Thyroid gland (tissue), 4 donors: ENCODE measurements around the gene PMF1. TPM values are rescaled to one million over a fixed set of nuclear protein-coding genes. Genes with fewer than 3 reads are reported as not detected.

Experiments used
- DNase-seq, 2 donors: peaks; one replicate each; pipeline ENCODE4 v3.0.0-alpha.2; 2019
- H3K27ac ChIP-seq, 3 donors: fragments of 200-600 bp; sonication (generic); 1 replicate in 2 of 3; 2 replicates in 1 of 3; pipeline ENCODE4 v1.5.1; 2016 to 2019; ENCODE audit warnings: mild to moderate bottlenecking in 1 of 3, moderate library complexity in 1 of 3
- H3K27me3 ChIP-seq: fragments of 200-600 bp; sonication (generic); one replicate; pipeline ENCODE4 v1.5.1; 2019
- H3K36me3 ChIP-seq, 2 donors: fragments of 200-600 bp; sonication (generic); one replicate each; pipeline ENCODE4 v1.5.1; 2016 to 2019
- H3K4me1 ChIP-seq, 2 donors: fragments of 200-600 bp; sonication (generic); one replicate each; pipeline ENCODE4 v1.5.1; 2017 to 2019
- H3K4me3 ChIP-seq, 3 donors: fragments of 200-600 bp; sonication (generic); replicated peaks in 1 of 3; 1 replicate in 2 of 3; 2 replicates in 1 of 3; pipeline ENCODE4 v1.5.1; 2016; ENCODE audit warnings: mild to moderate bottlenecking in 1 of 3
- H3K9me3 ChIP-seq: fragments of 200-600 bp; sonication (generic); one replicate; pipeline ENCODE4 v1.5.1; 2017
- CTCF ChIP-seq, 6 experiments: fragments of 200-600 bp in 3 of 6; fragments of 450-650 bp in 3 of 6; sonication (generic) in 3 of 6; IDR thresholded peaks; one replicate each; pipeline ENCODE4 v1.5.1; 2016 to 2019; ENCODE audit warnings: antibody characterized with exemption in 6 of 6, mild to moderate bottlenecking in 2 of 6, inconsistent platforms in 1 of 6, moderate library complexity in 1 of 6
- POLR2A ChIP-seq, 2 donors: fragments of 450-650 bp; IDR thresholded peaks; one replicate each; pipeline ENCODE4 v1.6.1; 2017; ENCODE audit warnings: antibody characterized with exemption in 2 of 2, mild to moderate bottlenecking in 2 of 2, moderate library complexity in 1 of 2
- WGBS, 2 donors: methylation state at CpG; one replicate each; pipeline ENCODE4 v1.1.5; 2017; 5-methylcytosine and 5-hydroxymethylcytosine counted together
- intact Hi-C: fragments of 100-400 bp; cut with DNase I; formaldehyde crosslinking; loops from one replicate; pipeline ENCODE4 v1.15.1; 2023
- small RNA-seq: library from RNA; depleted of rRNA; stranded (forward); fragments of <200 nt; gene quantifications from one replicate; pipeline ENCODE3, GENCODE V24; 2016
- total RNA-seq, 4 donors: library from RNA; depleted of rRNA; stranded (reverse); fragments of >200 nt; gene quantifications; one replicate each; pipeline ENCODE4 v1.2.3, GENCODE V29; 2016

The PMF1 gene
- total RNA-seq, 4 donors from 2014 or later: 73.6 to 121 (median 107) TPM

- DNase-seq: no peak
- 74 to 77% methylated on average over 4 of the region's 4 CpGs for WGBS, 2 donors
- TF ChIP-seq CTCF (IDR thresholded peaks at IDR 0.05) (no peak), POLR2A (IDR thresholded peaks at IDR 0.05) (no peak)
- Histone ChIP-seq H3K27me3 (no peaks in the 10 kb centered on the region), H3K9me3 (no peaks in the 10 kb centered on the region), H3K4me3 (no peak overlapping the region), H3K27ac (no peak overlapping the region), H3K36me3 (no peaks in the 10 kb centered on the region), H3K4me1 (peaks cover 16 to 21% of the 10 kb centered on the region in 2 donors)
- intact Hi-C loops: no loop called here
These were observed 72.0 kb downstream of the PMF1 start for GRCh38 chr1:156284757-156285156.

GRCh38 chr1:156285437-156285836, 72.6 kb downstream of the PMF1 start:
- H3K4me3 ChIP-seq: no peak overlapping the region
- H3K4me1 ChIP-seq: peaks cover 16 to 21% of the 10 kb centered on the region in 2 donors
- no peak for DNase-seq
- H3K27me3 ChIP-seq: no peaks in the 10 kb centered on the region
- H3K36me3 ChIP-seq: no peaks in the 10 kb centered on the region
- intact Hi-C loops: no loop called here
- 96 to 100% methylated on average over 2 to 13 of the region's 21 CpGs for WGBS, 2 donors
- no peak for TF ChIP-seq POLR2A (IDR thresholded peaks at IDR 0.05)
- TF ChIP-seq CTCF (IDR thresholded peaks at IDR 0.05): no peak
- no peak overlapping the region for H3K27ac ChIP-seq
- no peaks in the 10 kb centered on the region for H3K9me3 ChIP-seq

- Histone ChIP-seq H3K9me3 (no peaks in the 10 kb centered on the region), H3K4me3 (no peak overlapping the region), H3K27ac (no peak overlapping the region), H3K27me3 (no peaks in the 10 kb centered on the region), H3K36me3 (no peaks in the 10 kb centered on the region), H3K4me1 (peaks cover 19 to 20% of the 10 kb centered on the region in 2 donors)
- no peak for DNase-seq
- intact Hi-C loops: no loop called here
- TF ChIP-seq POLR2A (IDR thresholded peaks at IDR 0.05) (no peak), CTCF (IDR thresholded peaks at IDR 0.05) (no peak)
- WGBS, 2 donors: 95% methylated on average over 8 of the region's 8 CpGs
These were observed 73.3 kb downstream of the PMF1 start for GRCh38 chr1:156286061-156286460.

Small RNA genes lying within 50 kb of the gene (small RNA-seq; reads per million reads assigned to genes)
- not detected for gene RF00568

Other genes with a start within 250 kb of the PMF1 start
- gene ARHGEF2, start 234.5 kb upstream of the PMF1 start, total RNA-seq: 10 to 100 TPM; 47.4 to 80.1 (median 66.6) TPM
- gene SSR2, start 192.1 kb upstream of the PMF1 start, total RNA-seq: 100 to 1,000 TPM in 3 of 4 donors, 10 to 100 TPM in 1; 78.6 to 193 (median 130) TPM
- 10 to 100 TPM; 10.8 to 18.8 (median 16.9) TPM for gene UBQLN4, start 159.2 kb upstream of the PMF1 start, total RNA-seq
- gene LAMTOR2, start 158.2 kb upstream of the PMF1 start, total RNA-seq: 10 to 100 TPM; 14.7 to 76.8 (median 41.1) TPM
- 10 to 100 TPM; 65.9 to 88.0 (median 74.1) TPM for gene RAB25, start 151.8 kb upstream of the PMF1 start, total RNA-seq
- gene MEX3A, start 130.5 kb upstream of the PMF1 start, total RNA-seq: 1 to 10 TPM in 1 of 4 donors, under 1 TPM in 3; 0.17 to 1.8 (median 0.33) TPM
- gene LMNA, start 98.3 kb upstream of the PMF1 start, total RNA-seq: 100 to 1,000 TPM; 235 to 412 (median 327) TPM
- gene SEMA4A, start 59.4 kb upstream of the PMF1 start, total RNA-seq: 10 to 100 TPM; 21.5 to 50.8 (median 37.5) TPM
- 10 to 100 TPM; 14.5 to 19.7 (median 17.7) TPM for gene SLC25A44, start 18.9 kb upstream of the PMF1 start, total RNA-seq
- gene BGLAP, start 29.2 kb downstream of the PMF1 start, total RNA-seq: 1 to 10 TPM in 3 of 4 donors, not detected in 1; 1.0 to 4.4 (median 1.3) TPM
- gene PAQR6, start 35.0 kb downstream of the PMF1 start, total RNA-seq: 1 to 10 TPM in 2 of 4 donors, under 1 TPM in 2; 0.63 to 2.3 (median 1.3) TPM
- 10 to 100 TPM; 57.2 to 89.0 (median 76.1) TPM for gene SMG5, start 69.8 kb downstream of the PMF1 start, total RNA-seq
- 1 to 10 TPM in 3 of 4 donors, under 1 TPM in 1; 0.96 to 2.2 (median 1.7) TPM for gene TMEM79, start 71.3 kb downstream of the PMF1 start, total RNA-seq
- 10 to 100 TPM; 43.3 to 56.1 (median 49.8) TPM for gene GLMP, start 82.7 kb downstream of the PMF1 start, total RNA-seq
- gene VHLL, start 86.3 kb downstream of the PMF1 start, total RNA-seq: not detected
- gene CCT3, start 125.3 kb downstream of the PMF1 start, total RNA-seq: 100 to 1,000 TPM; 121 to 214 (median 170) TPM
- gene TSACC, start 125.5 kb downstream of the PMF1 start, total RNA-seq: 1 to 10 TPM in 2 of 4 donors, not detected in 2; 1.2 to 8.3 TPM
- not detected for gene RHBG, start 156.2 kb downstream of the PMF1 start, total RNA-seq